Measurements from ENCODE around the gene GNAI3. TPM values are rescaled to one million over a fixed set of nuclear protein-coding genes. Genes with fewer than 3 reads are reported as not detected.

GNAI3 gene
- total and polyA plus RNA-seq, 2 of the 8 experiments (the other 6 are each of a cell fraction or from before 2014, with no cell fraction given) = 4.0 to 9.8 TPM

- H2BK12ac ChIP-seq (ENCODE audit: low read depth, low read length) = no peak overlapping the region
- no peak overlapping the region for H3K23ac ChIP-seq (ENCODE audit: insufficient read length)
- no peaks in the 10 kb centered on the region for H3K4me1 ChIP-seq (replicated peaks in 1 of 4; ENCODE audit: control insufficient read depth in 3 of 4, insufficient read depth in 4 of 4, low read length in 3 of 4)
- no peak overlapping the region for H2BK5ac ChIP-seq (ENCODE audit: low read depth, low read length)
- no peak overlapping the region for H2AK5ac ChIP-seq (ENCODE audit: low read depth, low read length)
- H3K36me3 ChIP-seq (ENCODE audit: control insufficient read depth in 2 of 4, insufficient read depth in 4 of 4, low read length in 3 of 4) = no peaks in the 10 kb centered on the region
- H3K9me3 ChIP-seq (ENCODE audit: insufficient read depth in 2 of 2, low read depth in 1 of 2, low read length in 1 of 2) = no peaks in the 10 kb centered on the region
- 92% methylated on average over 13 of the region's 13 CpGs; no CpG with 5 or more reads in 1 of the 2 experiments for WGBS, 2 experiments (ENCODE audit: extremely low coverage in 1 of 2, insufficient coverage in 1 of 2, insufficient read length in 1 of 2, insufficient replicate concordance in 2 of 2, low coverage in 1 of 2, low lambda C conversion rate in 2 of 2, missing lambda C conversion rate in 1 of 2)
- no peak overlapping the region for H2BK15ac ChIP-seq (ENCODE audit: low read length)
- H3K27me3 ChIP-seq (replicated peaks in 1 of 4; ENCODE audit: control insufficient read depth in 3 of 4, extremely low read depth in 1 of 4, insufficient read depth in 3 of 4, low read length in 3 of 4) = no peaks in the 10 kb centered on the region
- H4K8ac ChIP-seq (ENCODE audit: extremely low read depth, insufficient read depth, low read length) = no peak overlapping the region
- no peak overlapping the region for H3K56ac ChIP-seq (replicated peaks; ENCODE audit: insufficient read length, low read depth, low read length)
- ChIA-PET CTCF (ENCODE audit: partially characterized antibody) (interaction anchor here (1.0 to 6.8 kb wide), 8 partner anchors 12 to 76 kb away, joined by 3 to 92 read pairs (median 8); partner anchors contain the start of gene GNAI3), POLR2A (ENCODE audit: partially characterized antibody) (interaction anchor here (1.0 to 1.8 kb wide), 4 partner anchors 9 to 63 kb away, joined by 3 to 6 read pairs (median 6); partner anchors contain the start of genes AMPD2 and GNAI3)
- H2BK120ac ChIP-seq (replicated peaks; ENCODE audit: low read depth, low read length) = no peak overlapping the region
- FAIRE-seq = no peak
- H4K91ac ChIP-seq (replicated peaks; ENCODE audit: insufficient read length, low read length) = no peak overlapping the region
- no peak overlapping the region for H3K4me2 ChIP-seq (ENCODE audit: insufficient read depth in 1 of 2, low read depth in 2 of 2, low read length in 2 of 2)
- H3K4ac ChIP-seq (replicated peaks; ENCODE audit: insufficient read length, low read depth, low read length) = no peak overlapping the region
- H3K79me1 ChIP-seq (ENCODE audit: low read depth, low read length) = no peaks in the 10 kb centered on the region
- H3K27ac ChIP-seq (ENCODE audit: low read depth, low read length) = no peak overlapping the region
- H2AFZ ChIP-seq (ENCODE audit: low read length) = no peak overlapping the region
- no peak overlapping the region for H3K18ac ChIP-seq (ENCODE audit: extremely low read depth, low read length)
- no peak overlapping the region for H3K4me3 ChIP-seq (ENCODE audit: extremely low read depth in 1 of 4, insufficient read depth in 2 of 4, low read depth in 3 of 4, low read length in 4 of 4)
- H4K20me1 ChIP-seq (replicated peaks in 1 of 2; ENCODE audit: control insufficient read depth in 1 of 2, insufficient read depth in 2 of 2, low read length in 2 of 2) = no peaks in the 10 kb centered on the region
- H3K23me2 ChIP-seq (ENCODE audit: low read depth, low read length) = no peaks in the 10 kb centered on the region
- H3K14ac ChIP-seq (ENCODE audit: insufficient read length) = no peak overlapping the region
- H2BK20ac ChIP-seq (ENCODE audit: low read length) = no peak overlapping the region
- H3K9ac ChIP-seq (replicated peaks in 1 of 4; ENCODE audit: extremely low read depth in 1 of 4, low read depth in 3 of 4, low read length in 3 of 4) = no peak overlapping the region
- DNase-seq (ENCODE audit: low read depth in 1 of 2, low spot score in 2 of 2) = no peak
- H3K79me2 ChIP-seq (ENCODE audit: control insufficient read depth in 1 of 2, insufficient read depth in 2 of 2, low read length in 2 of 2) = no peaks in the 10 kb centered on the region
- H4K5ac ChIP-seq (ENCODE audit: insufficient read length, low read depth, low read length) = no peak overlapping the region
Measured at GRCh38 chr1:109611308-109611990, 63.0 kb downstream of the GNAI3 start.

Data from H1 (cell line).